ENCODE measurements around the gene IL20RA.

DNA sequence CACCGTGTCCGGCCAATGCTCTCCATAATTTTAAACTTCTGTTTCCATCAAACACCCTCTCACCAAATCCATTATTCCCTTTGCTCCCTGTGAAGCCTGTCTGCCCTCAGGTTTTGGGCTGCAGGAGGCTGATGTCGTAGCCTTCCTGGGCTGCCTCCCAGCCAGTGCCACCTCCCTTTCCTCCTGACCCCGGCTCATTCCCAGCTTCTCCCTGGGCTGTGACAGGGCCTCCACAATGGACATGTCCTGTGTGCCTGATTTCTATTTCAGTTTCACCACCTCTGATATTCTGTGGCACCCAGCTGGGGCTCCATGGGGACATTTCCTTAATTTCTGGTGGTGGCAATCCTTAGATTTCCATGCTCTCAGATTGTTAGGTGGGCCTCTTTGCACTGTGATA is 28.8 kb downstream of the IL20RA start:
- TF ChIP-seq POLR2A (IDR thresholded peaks at IDR 0.05) (no peak), CTCF (IDR thresholded peaks at IDR 0.05) (no peak)
